Measurements from ENCODE around the gene HSPA4.
"Not testable (repeated sequence)": the region's sequence is repeated elsewhere in the genome, so short reads cannot be mapped to it uniquely, and the experiment has no call there.

The HSPA4 gene

GRCh38 chr5:133051542-133052316 is at the start of gene HSPA4:
Gene HSPA4, plus strand, starts transcription at chr5:133052013. Its CDS starts 238 bp downstream, at chr5:133052251.
- peak; percentile 99 for DNase-seq (ENCODE audit: low read depth, low spot score)

DNA sequence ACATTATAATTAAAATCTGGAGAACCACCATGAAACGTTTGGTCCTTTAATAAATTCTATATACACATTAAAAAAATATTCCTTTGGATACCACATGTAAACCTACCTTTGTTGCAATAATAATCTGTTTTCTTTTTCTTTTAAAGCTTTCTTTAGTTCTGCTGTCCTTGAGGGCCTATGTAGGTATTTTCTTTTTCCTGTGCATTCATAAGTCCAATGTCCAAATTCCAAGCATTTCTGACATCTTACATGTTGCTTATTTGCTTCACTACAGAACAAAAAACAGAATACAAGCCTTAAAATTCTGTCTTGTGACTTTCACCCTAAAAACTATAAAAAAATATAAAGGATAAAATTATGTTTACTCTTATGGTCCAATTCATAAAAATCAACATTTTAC is 45.2 kb upstream of the HSPA4 start:
- peak; percentile 46 for DNase-seq (ENCODE audit: low read depth, low spot score)

GRCh38 chr5:133008455-133008854 is 43.4 kb upstream of the HSPA4 start:
- not testable (repeated sequence) for DNase-seq (ENCODE audit: low read depth, low spot score)

- DNase-seq (ENCODE audit: low read depth, low spot score), result no peak
Measured at GRCh38 chr5:133015466-133015865, 36.3 kb upstream of the HSPA4 start.

GRCh38 chr5:133017964-133018363 is 33.8 kb upstream of the HSPA4 start:
- no peak for DNase-seq (ENCODE audit: low read depth, low spot score)

DNA sequence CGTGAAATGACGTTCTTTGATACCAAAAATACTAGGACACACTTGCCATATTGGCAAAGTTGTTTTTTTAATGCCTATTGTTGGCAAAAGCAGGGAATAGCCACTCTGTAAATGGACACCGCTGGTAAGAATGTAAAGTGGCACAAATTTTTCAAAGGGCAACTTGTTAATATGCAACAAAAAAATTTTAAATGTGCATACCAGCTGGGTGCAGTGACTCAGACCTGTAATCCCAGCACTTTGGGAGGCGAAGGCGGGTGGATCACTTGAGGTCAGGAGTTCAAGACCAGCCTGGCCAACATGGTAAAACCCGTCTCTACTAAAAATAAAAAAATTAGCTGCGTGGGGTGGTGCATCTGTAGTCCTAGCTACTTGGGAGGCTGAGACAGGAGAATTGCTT is 32.3 kb upstream of the HSPA4 start:
- DNase-seq (ENCODE audit: low read depth, low spot score), result not testable (repeated sequence)

GRCh38 chr5:133025804-133026663 is 25.8 kb upstream of the HSPA4 start, which contains the start of gene ZCCHC10:
Gene ZCCHC10, minus strand, starts transcription at chr5:133026549. Its CDS starts 12 bp downstream, at chr5:133026537.
- peak; percentile 98 for DNase-seq (ENCODE audit: low read depth, low spot score)

- DNase-seq (ENCODE audit: low read depth, low spot score), result no peak
Measured at GRCh38 chr5:133026664-133027153, 25.1 kb upstream of the HSPA4 start.

DNA sequence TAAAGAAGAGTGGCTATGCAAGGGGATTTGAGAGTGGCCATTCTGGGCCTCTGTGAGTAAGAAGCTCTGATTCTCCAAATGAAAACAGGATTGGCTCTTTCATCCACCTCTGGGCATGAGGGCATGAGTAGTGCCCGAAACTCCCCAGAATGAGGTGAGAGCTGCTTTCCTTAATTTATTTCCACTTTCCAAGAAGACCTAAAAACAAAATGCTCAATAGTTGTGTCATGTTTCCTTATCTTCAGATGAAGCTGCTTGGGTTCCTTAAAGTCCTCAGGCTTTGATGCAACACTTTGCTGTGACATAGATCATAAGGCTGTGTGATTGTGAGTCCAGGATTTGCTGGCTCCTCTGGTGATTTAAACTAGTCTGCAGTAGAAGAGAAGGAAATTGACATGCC is 22.4 kb upstream of the HSPA4 start:
- no peak for DNase-seq (ENCODE audit: low read depth, low spot score)

DNA sequence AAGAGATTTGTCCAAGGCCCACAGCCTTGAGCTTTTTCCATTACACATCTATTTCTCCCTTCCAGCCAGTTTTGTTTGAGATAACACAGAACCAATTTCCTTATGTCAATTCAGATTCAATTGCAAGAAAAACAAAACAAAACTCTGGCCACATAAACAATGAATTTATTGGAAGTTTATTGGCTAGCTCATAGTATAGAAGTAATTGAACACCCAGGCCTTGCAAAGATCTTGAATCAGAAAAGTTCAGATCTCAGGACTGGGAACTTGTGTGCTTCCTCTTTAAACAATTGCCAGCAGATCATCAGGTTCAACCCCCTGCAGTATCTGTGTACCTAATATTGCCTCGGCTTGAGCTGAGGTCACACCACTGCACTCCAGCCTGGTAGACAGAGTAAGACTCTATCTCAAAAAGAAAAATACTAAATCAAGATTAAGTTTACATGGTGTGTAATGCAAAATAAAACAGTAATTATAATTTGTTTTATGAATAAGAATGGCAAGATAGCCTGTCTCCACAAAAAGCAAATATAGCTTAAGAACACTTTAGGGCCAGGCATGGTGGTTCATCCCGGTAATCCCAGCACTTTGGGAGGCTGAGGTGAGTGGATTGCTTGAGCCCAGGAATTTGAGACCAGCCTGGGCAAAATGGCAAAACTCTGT is 21.3 kb upstream of the HSPA4 start:
- no peak for DNase-seq (ENCODE audit: low read depth, low spot score)

GRCh38 chr5:133032852-133033742 is 18.7 kb upstream of the HSPA4 start:
- DNase-seq (ENCODE audit: low read depth, low spot score), result peak; percentile 46

DNA sequence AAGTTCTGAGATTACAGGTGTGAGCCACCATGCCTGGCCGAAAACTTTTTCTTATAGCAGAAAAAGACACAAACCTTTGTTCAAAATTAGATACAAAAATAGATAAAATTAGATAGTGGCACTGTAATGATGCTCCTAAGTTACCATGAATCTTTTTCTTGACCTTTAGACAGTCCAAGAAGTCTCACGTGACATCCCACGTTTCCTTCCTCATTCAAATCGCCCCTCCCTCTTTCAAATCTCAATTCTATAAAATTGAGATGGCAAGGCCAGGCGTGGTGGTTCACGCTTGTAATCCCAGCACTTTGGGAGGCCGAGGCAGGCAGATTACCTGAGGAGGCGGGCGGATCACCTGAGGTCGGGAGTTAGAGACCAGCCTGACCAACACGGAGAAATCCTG is 17.7 kb upstream of the HSPA4 start:
- DNase-seq (ENCODE audit: low read depth, low spot score), result no peak

- DNase-seq (ENCODE audit: low read depth, low spot score), result no peak
Measured at GRCh38 chr5:133035224-133035623, 16.6 kb upstream of the HSPA4 start.

DNA sequence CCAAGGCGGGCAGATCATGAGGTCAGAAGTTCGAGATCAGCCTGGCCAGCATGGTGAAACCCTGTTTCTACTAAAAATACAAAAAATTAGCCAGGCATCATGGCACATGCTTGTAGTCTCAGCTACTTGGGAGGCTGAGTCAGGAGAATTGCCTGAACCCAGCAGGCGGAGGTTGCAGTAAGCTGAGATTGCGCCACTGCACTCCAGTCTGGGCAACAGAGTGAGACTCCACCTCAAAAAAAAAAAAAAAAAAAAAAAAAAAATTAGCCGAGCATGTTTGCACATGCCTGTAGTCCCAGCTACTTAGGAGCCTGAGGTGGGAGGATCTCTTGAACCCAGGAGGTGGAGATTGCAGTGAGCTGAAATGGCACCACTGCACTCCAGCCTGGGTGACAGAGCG is 15.1 kb upstream of the HSPA4 start:
- not testable (repeated sequence) for DNase-seq (ENCODE audit: low read depth, low spot score)

- DNase-seq (ENCODE audit: low read depth, low spot score), result no peak
Measured at GRCh38 chr5:133041157-133041784, 10.5 kb upstream of the HSPA4 start.

DNA sequence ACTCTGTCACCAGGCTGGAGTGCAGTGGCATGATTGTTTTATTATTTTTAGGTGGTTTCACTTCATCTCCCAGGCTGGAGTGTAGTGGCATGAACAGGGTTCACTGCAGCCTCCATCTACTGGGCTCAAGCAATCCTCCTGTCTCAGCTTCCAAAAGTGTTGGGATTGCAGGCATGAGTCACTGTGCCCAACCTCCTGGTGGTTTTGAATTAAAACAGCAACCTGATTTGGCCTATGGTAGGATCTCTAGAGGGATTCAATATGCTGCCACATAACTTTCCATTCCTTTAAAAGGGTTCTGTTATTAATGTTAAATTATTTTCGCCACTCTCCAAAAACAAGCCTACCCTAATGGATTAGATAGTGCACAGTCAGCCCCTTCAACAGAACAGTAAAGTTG is 9.9 kb upstream of the HSPA4 start:
- DNase-seq (ENCODE audit: low read depth, low spot score), result peak; percentile 39

GRCh38 chr5:133046560-133046959 is 5.3 kb upstream of the HSPA4 start:
- DNase-seq (ENCODE audit: low read depth, low spot score), result not testable (repeated sequence)

DNA sequence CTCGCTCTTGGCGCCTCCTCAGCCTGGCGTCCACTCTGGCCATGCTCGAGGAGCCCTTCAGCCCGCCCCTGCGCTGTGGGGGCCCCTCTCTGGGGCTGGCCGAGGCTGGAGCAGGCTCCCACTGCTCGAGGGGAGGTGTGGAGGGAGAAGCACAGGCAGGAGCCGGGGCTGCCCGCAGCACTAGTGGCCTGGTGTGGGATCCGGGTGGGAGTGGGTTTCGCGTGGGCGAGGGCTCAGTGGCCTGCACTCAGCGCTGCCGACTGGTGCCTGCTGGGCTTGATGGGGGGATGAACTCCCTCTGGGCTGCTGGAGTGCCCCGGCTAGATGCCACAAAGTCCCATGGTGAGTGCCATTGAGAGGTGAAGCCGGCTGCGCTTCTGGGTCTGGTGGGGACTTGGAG is 4.4 kb upstream of the HSPA4 start:
- DNase-seq (ENCODE audit: low read depth, low spot score), result no peak

- peak; percentile 60 for DNase-seq (ENCODE audit: low read depth, low spot score)
Measured at GRCh38 chr5:133048993-133049725, 2.7 kb upstream of the HSPA4 start.

DNA sequence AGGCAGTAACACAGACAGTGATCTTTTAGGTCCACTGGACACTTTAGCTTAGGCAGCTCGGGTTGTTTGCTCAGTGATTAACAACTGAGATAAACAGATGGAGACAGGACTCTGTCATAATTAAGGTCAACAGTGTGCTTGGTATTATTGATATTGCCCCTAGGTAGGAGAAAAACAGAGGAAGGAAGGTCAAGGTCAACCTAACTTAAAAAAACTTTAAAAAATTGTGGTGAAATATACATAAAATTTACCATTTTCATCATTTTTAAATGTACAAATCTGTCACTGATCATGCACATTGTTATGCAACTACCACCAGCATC is 2.1 kb upstream of the HSPA4 start:
- DNase-seq (ENCODE audit: low read depth, low spot score), result no peak
